HepG2 (cell line): ENCODE data around the gene L3MBTL4. TPM values are rescaled to one million over a fixed set of nuclear protein-coding genes. Genes with fewer than 3 reads are reported as not detected.

Experiments used
- ATAC-seq: fragments of 200-7000 bp; cut with Tn5 transposase; 3 replicates; pipeline ENCODE4 v1.9.1; 2020; ENCODE audit warnings: mild to moderate bottlenecking, moderate library complexity
- BruUV-seq: library from RNA; stranded (reverse); fragments of 400-500 nt; replicated peaks from 2 replicates; lab custom pipeline; 2021; lab: Mats Ljungman, UMichigan
- CTCF ChIA-PET: fragments of 300-600 bp; formaldehyde crosslinking; extraction: SDS; loops from one replicate; lab custom pipeline; 2021; ENCODE audit warnings: low total read pairs, inconsistent platforms, low intra/inter-chr PET ratio; lab: Yijun Ruan, JAX
- POLR2A ChIA-PET: fragments of 350-600 bp; sonication (Branson Sonifier 250); formaldehyde crosslinking; loops from one replicate; lab custom pipeline; 2020; ENCODE audit warnings: antibody characterized with exemption, inconsistent platforms; lab: Yijun Ruan, JAX
- DNase-seq: peaks from one replicate; pipeline ENCODE4 v3.0.0-alpha.2; 2015; ENCODE audit warnings: low spot score
- FAIRE-seq: peaks from 3 replicates; lab custom pipeline; 2011; peaks lifted over from hg19 to GRCh38; lab: Jason Lieb, UNC
- H2AFZ ChIP-seq: one replicate; pipeline ENCODE4 v1.6.1; 2011; ENCODE audit warnings: low read length, inconsistent platforms
- H3K27ac ChIP-seq: fragments of 300-600 bp; 3 replicates; pipeline ENCODE4 v1.8.0; 2011; ENCODE audit warnings: mixed run types, mild to moderate bottlenecking, mixed read lengths, low read length, inconsistent platforms; ENCODE audit not compliant: insufficient read depth; ENCODE audit errors: extremely low read length
- H3K27me3 ChIP-seq, 2 experiments: fragments of 200-600 bp in 1 of 2; 2 replicates in 1 of 2; 3 replicates in 1 of 2; pipeline versions ENCODE4 v1.6.0 to v1.8.0; 2011; ENCODE audit warnings: low read length in 2 of 2, mild to moderate bottlenecking in 2 of 2, moderate library complexity in 2 of 2, inconsistent platforms in 1 of 2; ENCODE audit not compliant: insufficient read depth in 2 of 2, control insufficient read depth in 1 of 2
- H3K36me3 ChIP-seq, 2 experiments: fragments of 200-600 bp in 1 of 2; replicated peaks in 1 of 2; 2 replicates in 1 of 2; 3 replicates in 1 of 2; pipeline versions ENCODE4 v1.5.1 to v1.8.0; 2011; ENCODE audit warnings: low read length in 2 of 2, inconsistent platforms in 1 of 2; ENCODE audit not compliant: insufficient read depth in 2 of 2, control insufficient read depth in 1 of 2
- H3K4me1 ChIP-seq: 2 replicates; pipeline ENCODE4 v1.5.1; 2012; ENCODE audit warnings: low read length, inconsistent platforms; ENCODE audit not compliant: insufficient read depth
- H3K4me2 ChIP-seq: 2 replicates; pipeline ENCODE4 v1.6.0; 2011; ENCODE audit warnings: low read depth, low read length, inconsistent platforms
- H3K4me3 ChIP-seq, 3 experiments: fragments of 200-600 bp in 1 of 3; sonication (generic), shearing (Covaris generic) in 1 of 3; replicated peaks in 1 of 3; 2 replicates each; pipeline ENCODE4 v1.5.1; 2011 to 2016; ENCODE audit warnings: low read length in 3 of 3, inconsistent platforms in 2 of 3, low read depth in 2 of 3, mild to moderate bottlenecking in 2 of 3, control low read depth in 1 of 3, mixed read lengths in 1 of 3; ENCODE audit not compliant: insufficient read depth in 1 of 3
- H3K79me2 ChIP-seq: one replicate; pipeline ENCODE4 v1.6.1; 2011; ENCODE audit warnings: low read length, inconsistent platforms; ENCODE audit not compliant: insufficient read depth
- H3K9ac ChIP-seq: 2 replicates; pipeline ENCODE4 v1.6.0; 2011; ENCODE audit warnings: mild to moderate bottlenecking, low read depth, low read length, inconsistent platforms; ENCODE audit not compliant: insufficient read depth
- H3K9me3 ChIP-seq: 2 replicates; pipeline ENCODE4 v1.5.1; 2012; ENCODE audit warnings: mild to moderate bottlenecking, low read length
- H4K20me1 ChIP-seq: 2 replicates; pipeline ENCODE4 v1.6.0; 2011; ENCODE audit warnings: inconsistent platforms, mild to moderate bottlenecking, low read length, moderate library complexity; ENCODE audit not compliant: insufficient read depth
- ARHGAP35 ChIP-seq: sonication (generic); formaldehyde crosslinking; IDR thresholded peaks from 2 replicates; pipeline ENCODE4 v1.9.0; 2022; ENCODE audit warnings: mild to moderate bottlenecking, inconsistent platforms, moderate library complexity, missing genetic modification reagents, borderline replicate concordance
- DMAP1 ChIP-seq: IDR thresholded peaks from 2 replicates; pipeline ENCODE4 v1.6.1; 2016
- RXRA ChIP-seq: sonication (generic); formaldehyde crosslinking; IDR thresholded peaks from 2 replicates; pipeline ENCODE4 v1.5.1; 2020; ENCODE audit warnings: missing genetic modification reagents
- SRF ChIP-seq: IDR thresholded peaks from 2 replicates; pipeline ENCODE4 v1.6.1; 2011; ENCODE audit warnings: mild to moderate bottlenecking, low read depth, low read length, moderate library complexity
- TAF1 ChIP-seq: sonication (generic); formaldehyde crosslinking; IDR thresholded peaks from 2 replicates; pipeline ENCODE4 v1.4.0; 2020; ENCODE audit warnings: missing genetic modification reagents
- ZC3H13 ChIP-seq: sonication (generic); formaldehyde crosslinking; IDR thresholded peaks from 2 replicates; pipeline ENCODE4 v1.8.1; 2023; ENCODE audit warnings: mild to moderate bottlenecking, missing genetic modification reagents, moderate library complexity
- ZNF44 ChIP-seq: sonication (generic); formaldehyde crosslinking; IDR thresholded peaks from 2 replicates; pipeline ENCODE4 v1.5.1; 2020; ENCODE audit warnings: mild to moderate bottlenecking, missing genetic modification reagents
- ZNF607 ChIP-seq: sonication (generic); formaldehyde crosslinking; IDR thresholded peaks from 2 replicates; pipeline ENCODE4 v1.5.1; 2020; ENCODE audit warnings: missing genetic modification reagents, mild to moderate bottlenecking, borderline replicate concordance
- ZSCAN9 ChIP-seq: IDR thresholded peaks from 2 replicates; pipeline ENCODE4 v1.6.1; 2016; ENCODE audit warnings: borderline replicate concordance
- WGBS: methylation state at CpG from one replicate; pipeline ENCODE4 v1.1.6; 2017; ENCODE audit warnings: low lambda C conversion rate; 5-methylcytosine and 5-hydroxymethylcytosine counted together
- in situ Hi-C: cut with HindIII; loops from 2 replicates; pipeline ENCODE4 v1.10.0; 2017; ENCODE audit warnings: low pct_unique_long_range_greater_than_20kb; ENCODE audit not compliant: extremely low pct_ligation_motif_present
- intact Hi-C: fragments of 100-400 bp; cut with micrococcal nuclease; formaldehyde crosslinking; loops from one replicate; pipeline ENCODE4 v1.10.0; 2022; ENCODE audit not compliant: unreplicated experiment
- polyA plus RNA-seq, 8 experiments: library from polyadenylated mRNA; depleted of rRNA in 3 of 8; stranded (reverse) in 7 of 8; unstranded in 1 of 8; fragments of >200 nt; fragmentation: Illumina TruSeq in 4 of 8; extraction: Trizol in 4 of 8; gene quantifications; 2 replicates each; pipeline versions ENCODE4 v1.2.1 to v1.2.3, GENCODE V29; 2011 to 2016; ENCODE audit warnings: low read depth in 4 of 8, missing spikeins in 1 of 8, mixed read lengths in 1 of 8; ENCODE audit not compliant: insufficient read depth in 1 of 8
- total RNA-seq, 5 experiments: library from RNA; depleted of rRNA; stranded (reverse); fragments of >200 nt; fragmentation: Illumina TruSeq; extraction: Trizol; gene quantifications; 2 replicates each; pipeline ENCODE4 v1.2.3, GENCODE V29; 2016; ENCODE audit warnings: low read depth in 1 of 5
- TF ChIP-seq, protein P1 (sequence below): sonication (generic); formaldehyde crosslinking; IDR thresholded peaks from 2 replicates; pipeline ENCODE4 v1.4.0; 2020; ENCODE audit warnings: missing genetic modification reagents, borderline replicate concordance

The L3MBTL4 gene
- total and polyA plus RNA-seq, 2 of the 13 experiments (the other 11 are each of a cell fraction or from before 2014, with no cell fraction given), result 10.8 to 13.3 TPM

DNA sequence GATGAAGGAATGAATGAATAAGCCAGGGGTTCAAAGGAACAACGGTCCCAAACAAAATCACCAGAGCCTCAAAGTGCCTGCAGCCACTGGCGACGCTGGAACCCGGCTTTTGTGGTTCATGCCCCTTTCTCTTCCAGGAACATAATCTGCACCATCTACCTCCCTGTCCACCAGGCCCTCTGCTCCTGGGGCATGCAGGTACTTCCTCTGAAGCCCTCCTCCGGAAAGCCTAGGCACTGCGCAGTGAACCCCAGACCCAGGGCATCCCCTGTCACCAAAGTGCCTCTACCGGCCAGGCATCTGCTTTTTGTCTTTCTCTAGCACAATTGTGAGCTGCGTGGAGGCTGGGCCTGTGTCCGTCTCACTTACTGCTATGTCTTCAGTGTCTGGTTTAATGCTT is 420.8 kb downstream of the L3MBTL4 start:
- FAIRE-seq (no peak), ATAC-seq (no peak), DNase-seq (no peak)
- in situ Hi-C loops, result no loop called here
- peaks cover 19% of the 10 kb centered on the region for H3K4me1 ChIP-seq
- BruUV-seq, result no TSS peak
- no peak overlapping the region for H3K9ac ChIP-seq
- ChIA-PET CTCF (no interaction called here), POLR2A (no interaction called here)
- H3K36me3 ChIP-seq, result no peaks in the 10 kb centered on the region; a peak in 1 of 5 replicates
- intact Hi-C loops, result no loop called here
- H3K9me3 ChIP-seq, result no peaks in the 10 kb centered on the region
- H2AFZ ChIP-seq, result no peak overlapping the region
- 97% methylated on average over 6 of the region's 9 CpGs for WGBS
- H3K4me3 ChIP-seq, result no peak overlapping the region
- H3K4me2 ChIP-seq, result no peak overlapping the region
- no peaks in the 10 kb centered on the region for H3K27me3 ChIP-seq
- no peaks in the 10 kb centered on the region for H3K79me2 ChIP-seq
- no peak overlapping the region for H3K27ac ChIP-seq
- TF ChIP-seq ZNF607 (CRISPR knock-in tag), result no peak
- TF ChIP-seq DMAP1, result no peak
- TF ChIP-seq, protein P1, sequence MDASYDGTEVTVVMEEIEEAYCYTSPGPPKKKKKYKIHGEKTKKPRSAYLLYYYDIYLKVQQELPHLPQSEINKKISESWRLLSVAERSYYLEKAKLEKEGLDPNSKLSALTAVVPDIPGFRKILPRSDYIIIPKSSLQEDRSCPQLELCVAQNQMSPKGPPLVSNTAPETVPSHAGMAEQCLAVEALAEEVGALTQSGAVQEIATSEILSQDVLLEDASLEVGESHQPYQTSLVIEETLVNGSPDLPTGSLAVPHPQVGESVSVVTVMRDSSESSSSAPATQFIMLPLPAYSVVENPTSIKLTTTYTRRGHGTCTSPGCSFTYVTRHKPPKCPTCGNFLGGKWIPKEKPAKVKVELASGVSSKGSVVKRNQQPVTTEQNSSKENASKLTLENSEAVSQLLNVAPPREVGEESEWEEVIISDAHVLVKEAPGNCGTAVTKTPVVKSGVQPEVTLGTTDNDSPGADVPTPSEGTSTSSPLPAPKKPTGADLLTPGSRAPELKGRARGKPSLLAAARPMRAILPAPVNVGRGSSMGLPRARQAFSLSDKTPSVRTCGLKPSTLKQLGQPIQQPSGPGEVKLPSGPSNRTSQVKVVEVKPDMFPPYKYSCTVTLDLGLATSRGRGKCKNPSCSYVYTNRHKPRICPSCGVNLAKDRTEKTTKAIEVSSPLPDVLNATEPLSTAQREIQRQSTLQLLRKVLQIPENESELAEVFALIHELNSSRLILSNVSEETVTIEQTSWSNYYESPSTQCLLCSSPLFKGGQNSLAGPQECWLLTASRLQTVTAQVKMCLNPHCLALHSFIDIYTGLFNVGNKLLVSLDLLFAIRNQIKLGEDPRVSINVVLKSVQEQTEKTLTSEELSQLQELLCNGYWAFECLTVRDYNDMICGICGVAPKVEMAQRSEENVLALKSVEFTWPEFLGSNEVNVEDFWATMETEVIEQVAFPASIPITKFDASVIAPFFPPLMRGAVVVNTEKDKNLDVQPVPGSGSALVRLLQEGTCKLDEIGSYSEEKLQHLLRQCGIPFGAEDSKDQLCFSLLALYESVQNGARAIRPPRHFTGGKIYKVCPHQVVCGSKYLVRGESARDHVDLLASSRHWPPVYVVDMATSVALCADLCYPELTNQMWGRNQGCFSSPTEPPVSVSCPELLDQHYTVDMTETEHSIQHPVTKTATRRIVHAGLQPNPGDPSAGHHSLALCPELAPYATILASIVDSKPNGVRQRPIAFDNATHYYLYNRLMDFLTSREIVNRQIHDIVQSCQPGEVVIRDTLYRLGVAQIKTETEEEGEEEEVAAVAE (CRISPR knock-in tag), result no peak
- no peak for TF ChIP-seq ARHGAP35
- TF ChIP-seq ZC3H13 (CRISPR knock-in tag), result no peak
- TF ChIP-seq TAF1 (CRISPR knock-in tag), result no peak
- no peak for TF ChIP-seq RXRA (CRISPR knock-in tag)
- TF ChIP-seq SRF, result no peak
- no peak for TF ChIP-seq ZSCAN9
- TF ChIP-seq ZNF44, result no peak
- no peaks in the 10 kb centered on the region for H4K20me1 ChIP-seq
